ENCODE results near the gene TGFB2.

The TGFB2 gene
- long read RNA-seq = 0 reads

GRCh38 chr1:218344814-218345672 lies at the start of gene TGFB2:
Gene TGFB2, plus strand, starts transcription at chr1:218345336. Its CDS starts 1,366 bp downstream, at chr1:218346702.
- Histone ChIP-seq H3K27me3 (ENCODE audit: insufficient read depth, poor library complexity, severe bottlenecking) (peaks cover 2% of the 10 kb centered on the region), H3K4me3 (replicated peaks; ENCODE audit: insufficient read depth, low read length) (peak within 1 kb of the TSS; percentile 54), H3K27ac (replicated peaks) (no peak within 1 kb of the TSS)
- peak in 1 of 2 experiments; percentile 34 for DNase-seq (ENCODE audit: low read depth in 1 of 2, low spot score in 1 of 2)
- TF ChIP-seq REST (IDR thresholded peaks at IDR 0.05; ENCODE audit: insufficient replicate concordance, low read depth) = no peak
- 0 out of 2 replicates have a peak, but pooled peaks have one; percentile 5 for TF ChIP-seq POLR2AphosphoS5 (IDR thresholded peaks at IDR 0.05; ENCODE audit: low read depth)

- Histone ChIP-seq H3K27ac (replicated peaks) (no peak overlapping the region), H3K27me3 (ENCODE audit: insufficient read depth, poor library complexity, severe bottlenecking) (no peaks in the 10 kb centered on the region), H3K4me3 (replicated peaks; ENCODE audit: insufficient read depth, low read length) (no peak overlapping the region)
- no peak for DNase-seq (ENCODE audit: low read depth in 1 of 2, low spot score in 1 of 2)
- TF ChIP-seq GABPA (IDR thresholded peaks at IDR 0.05; ENCODE audit: low read depth) = no peak
- no peak for TF ChIP-seq REST (IDR thresholded peaks at IDR 0.05; ENCODE audit: insufficient replicate concordance, low read depth)
- no peak for TF ChIP-seq POLR2AphosphoS5 (IDR thresholded peaks at IDR 0.05; ENCODE audit: low read depth)
- TF ChIP-seq CTCF (IDR thresholded peaks at IDR 0.05; ENCODE audit: insufficient read depth, low read length) = no peak
- TF ChIP-seq SPI1 (IDR thresholded peaks at IDR 0.05; ENCODE audit: borderline replicate concordance, low read depth) = no peak
Observed at GRCh38 chr1:218296162-218296561, 49.0 kb upstream of the TGFB2 start.

GRCh38 chr1:218297461-218297860 lies 47.7 kb upstream of the TGFB2 start:
- DNase-seq (ENCODE audit: low read depth in 1 of 2, low spot score in 1 of 2) = no peak
- Histone ChIP-seq H3K27me3 (ENCODE audit: insufficient read depth, poor library complexity, severe bottlenecking) (no peaks in the 10 kb centered on the region), H3K27ac (replicated peaks) (no peak overlapping the region), H3K4me3 (replicated peaks; ENCODE audit: insufficient read depth, low read length) (no peak overlapping the region)
- no peak for TF ChIP-seq SPI1 (IDR thresholded peaks at IDR 0.05; ENCODE audit: borderline replicate concordance, low read depth)

- Histone ChIP-seq H3K27me3 (ENCODE audit: insufficient read depth, poor library complexity, severe bottlenecking) (no peaks in the 10 kb centered on the region), H3K27ac (replicated peaks) (no peak overlapping the region), H3K4me3 (replicated peaks; ENCODE audit: insufficient read depth, low read length) (no peak overlapping the region)
- TF ChIP-seq POLR2AphosphoS5 (IDR thresholded peaks at IDR 0.05; ENCODE audit: low read depth) (no peak), GABPA (IDR thresholded peaks at IDR 0.05; ENCODE audit: low read depth) (no peak), SPI1 (IDR thresholded peaks at IDR 0.05; ENCODE audit: borderline replicate concordance, low read depth) (no peak), REST (IDR thresholded peaks at IDR 0.05; ENCODE audit: insufficient replicate concordance, low read depth) (no peak), CTCF (IDR thresholded peaks at IDR 0.05; ENCODE audit: insufficient read depth, low read length) (no peak)
- no peak for DNase-seq (ENCODE audit: low read depth in 1 of 2, low spot score in 1 of 2)
Observed at GRCh38 chr1:218297867-218298266, 47.3 kb upstream of the TGFB2 start.
